HG02973 (cell line): Measurements from ENCODE around the gene MYH11.
A peak's percentile ranks its signal among the peaks of the same experiment; 100 is the strongest.

ENCODE experiments used
- ATAC-seq: cut with Tn5 transposase; IDR thresholded peaks from one replicate; pipeline ENCODE4 v1.9.1; 2021; ENCODE audit warnings: moderate library complexity; ENCODE audit not compliant: unreplicated experiment

The MYH11 gene

GRCh38 chr16:15779664-15780351, 77.0 kb downstream of the MYH11 start:
- ATAC-seq = no peak

- no peak for ATAC-seq
Observed at GRCh38 chr16:15778999-15779614, 77.7 kb downstream of the MYH11 start.

- ATAC-seq = no peak
Observed at GRCh38 chr16:15778204-15778743, 78.6 kb downstream of the MYH11 start.

GRCh38 chr16:15777533-15778203, 79.2 kb downstream of the MYH11 start:
- no peak for ATAC-seq

GRCh38 chr16:15776572-15776971, 80.3 kb downstream of the MYH11 start:
- ATAC-seq = no peak

- ATAC-seq = no peak
Observed at GRCh38 chr16:15775663-15776304, 81.0 kb downstream of the MYH11 start.

GRCh38 chr16:15775209-15775608, 81.6 kb downstream of the MYH11 start:
- no peak for ATAC-seq

GRCh38 chr16:15773968-15774367, 82.9 kb downstream of the MYH11 start:
- ATAC-seq = no peak

GRCh38 chr16:15772579-15773293, 84.1 kb downstream of the MYH11 start:
- no peak for ATAC-seq

- no peak for ATAC-seq
Observed at GRCh38 chr16:15771694-15772093, 85.1 kb downstream of the MYH11 start.

- no peak for ATAC-seq
Observed at GRCh38 chr16:15770512-15770911, 86.3 kb downstream of the MYH11 start.

- ATAC-seq = no peak
Observed at GRCh38 chr16:15770107-15770506, 86.7 kb downstream of the MYH11 start.

GRCh38 chr16:15769239-15769638, 87.6 kb downstream of the MYH11 start:
- no peak for ATAC-seq

GRCh38 chr16:15768201-15768600, 88.6 kb downstream of the MYH11 start:
- ATAC-seq = no peak

GRCh38 chr16:15766918-15767317, 89.9 kb downstream of the MYH11 start:
- ATAC-seq = no peak

GRCh38 chr16:15765880-15766279, 90.9 kb downstream of the MYH11 start:
- peak; percentile 69 for ATAC-seq

- no peak for ATAC-seq
Observed at GRCh38 chr16:15765116-15765515, 91.7 kb downstream of the MYH11 start.

- ATAC-seq = no peak
Observed at GRCh38 chr16:15764112-15764511, 92.7 kb downstream of the MYH11 start.

- no peak for ATAC-seq
Observed at GRCh38 chr16:15760129-15760528, 96.7 kb downstream of the MYH11 start.

- no peak for ATAC-seq
Observed at GRCh38 chr16:15759070-15759469, 97.8 kb downstream of the MYH11 start.
